ENCODE results near the gene SYNGR2.

The SYNGR2 gene

DNA sequence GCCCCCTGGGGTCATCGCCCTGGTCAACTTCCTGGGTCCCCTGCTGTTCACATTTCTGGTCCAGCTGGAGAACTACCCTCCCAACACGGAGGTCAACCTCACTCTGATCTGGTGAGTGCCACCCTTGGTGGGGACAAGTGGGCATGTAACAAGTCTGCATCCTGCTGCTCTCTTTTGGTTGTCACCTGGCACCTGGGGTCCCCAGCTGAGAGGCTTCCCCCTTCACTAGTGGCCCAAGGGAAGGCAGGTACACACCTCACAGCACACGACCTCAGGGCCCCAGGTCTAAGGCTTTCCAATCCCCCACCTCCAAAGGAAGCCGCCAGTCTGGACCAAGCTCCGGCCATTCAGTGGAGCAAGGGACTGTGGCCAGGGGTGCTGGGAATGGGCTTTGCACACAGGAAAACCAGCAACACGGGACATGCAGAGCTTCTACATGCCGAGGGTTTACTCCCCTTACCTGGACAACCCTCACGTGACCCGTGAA is 33.4 kb upstream of the SYNGR2 start:
- Histone ChIP-seq H3K4me1 (ENCODE audit: insufficient read depth, low read length) (peaks cover 42% of the 10 kb centered on the region), H3K27me3 (ENCODE audit: insufficient read depth, low read length, poor library complexity) (no peaks in the 10 kb centered on the region), H3K9ac (ENCODE audit: low read depth, low read length) (no peak overlapping the region), H3K4me2 (ENCODE audit: insufficient read depth, low read length) (no peak overlapping the region), H4K20me1 (ENCODE audit: insufficient read depth, low read length) (peaks cover 47% of the 10 kb centered on the region), H3K79me2 (ENCODE audit: insufficient read depth, low read length) (peaks cover 12% of the 10 kb centered on the region), H3K27ac (ENCODE audit: low read length) (no peak overlapping the region), H3K36me3 (ENCODE audit: insufficient read depth, low read length) (peaks cover 42% of the 10 kb centered on the region), H3K9me3 (ENCODE audit: insufficient read depth, low read length, severe bottlenecking) (no peaks in the 10 kb centered on the region), H2AFZ (ENCODE audit: low read depth, low read length) (no peak overlapping the region), H3K4me3 (ENCODE audit: low read depth in 1 of 2, low read length in 2 of 2) (no peak overlapping the region)
- TF ChIP-seq, protein P1, sequence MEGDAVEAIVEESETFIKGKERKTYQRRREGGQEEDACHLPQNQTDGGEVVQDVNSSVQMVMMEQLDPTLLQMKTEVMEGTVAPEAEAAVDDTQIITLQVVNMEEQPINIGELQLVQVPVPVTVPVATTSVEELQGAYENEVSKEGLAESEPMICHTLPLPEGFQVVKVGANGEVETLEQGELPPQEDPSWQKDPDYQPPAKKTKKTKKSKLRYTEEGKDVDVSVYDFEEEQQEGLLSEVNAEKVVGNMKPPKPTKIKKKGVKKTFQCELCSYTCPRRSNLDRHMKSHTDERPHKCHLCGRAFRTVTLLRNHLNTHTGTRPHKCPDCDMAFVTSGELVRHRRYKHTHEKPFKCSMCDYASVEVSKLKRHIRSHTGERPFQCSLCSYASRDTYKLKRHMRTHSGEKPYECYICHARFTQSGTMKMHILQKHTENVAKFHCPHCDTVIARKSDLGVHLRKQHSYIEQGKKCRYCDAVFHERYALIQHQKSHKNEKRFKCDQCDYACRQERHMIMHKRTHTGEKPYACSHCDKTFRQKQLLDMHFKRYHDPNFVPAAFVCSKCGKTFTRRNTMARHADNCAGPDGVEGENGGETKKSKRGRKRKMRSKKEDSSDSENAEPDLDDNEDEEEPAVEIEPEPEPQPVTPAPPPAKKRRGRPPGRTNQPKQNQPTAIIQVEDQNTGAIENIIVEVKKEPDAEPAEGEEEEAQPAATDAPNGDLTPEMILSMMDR (IDR thresholded peaks at IDR 0.05; ENCODE audit: borderline replicate concordance, extremely low read depth, low read length, poor library complexity, severe bottlenecking): no peak
- no peak for TF ChIP-seq EZH2 (IDR thresholded peaks at IDR 0.05; ENCODE audit: borderline replicate concordance, low read depth, low read length, severe bottlenecking)
- no peak for ATAC-seq (ENCODE audit: insufficient read depth, low read depth)
- no peak for DNase-seq

DNA sequence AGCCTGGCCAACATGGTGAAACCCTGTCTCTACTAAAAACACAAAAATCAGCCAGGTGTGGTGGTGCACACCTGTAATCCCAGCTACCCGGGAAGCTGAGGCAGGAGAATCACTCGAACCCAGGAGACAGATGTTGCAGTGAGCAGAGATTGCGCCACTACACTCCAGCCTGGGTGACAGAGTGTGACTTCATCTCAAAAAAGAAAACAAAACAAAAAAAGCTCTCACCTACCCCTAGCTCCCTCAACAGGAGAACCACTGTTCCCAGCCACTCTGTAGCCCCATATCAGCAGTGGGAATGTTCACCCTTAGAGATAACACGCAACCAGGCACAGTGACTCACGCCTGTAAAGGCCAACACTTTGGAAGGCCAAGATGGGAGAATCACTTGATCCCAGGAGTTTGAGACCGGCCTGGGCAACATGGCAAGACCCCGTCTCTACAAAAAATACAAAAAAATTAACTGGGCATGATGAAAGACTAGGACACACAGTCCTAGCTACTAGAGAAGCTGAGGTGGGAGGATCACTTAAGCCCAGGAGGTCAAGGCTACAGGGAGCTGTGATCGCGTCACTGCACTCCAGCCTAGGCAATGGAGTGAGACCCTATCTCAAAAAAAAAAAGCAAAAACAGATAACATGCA is 32.4 kb upstream of the SYNGR2 start:
- no peak for ATAC-seq (ENCODE audit: insufficient read depth, low read depth)
- Histone ChIP-seq H3K9ac (ENCODE audit: low read depth, low read length) (no peak overlapping the region), H2AFZ (ENCODE audit: low read depth, low read length) (no peak overlapping the region), H3K4me3 (ENCODE audit: low read depth in 1 of 2, low read length in 2 of 2) (no peak overlapping the region), H3K79me2 (ENCODE audit: insufficient read depth, low read length) (peaks cover 9% of the 10 kb centered on the region), H3K36me3 (ENCODE audit: insufficient read depth, low read length) (peaks cover 42% of the 10 kb centered on the region), H3K4me1 (ENCODE audit: insufficient read depth, low read length) (peaks cover 32% of the 10 kb centered on the region), H3K27ac (ENCODE audit: low read length) (no peak overlapping the region), H3K27me3 (ENCODE audit: insufficient read depth, low read length, poor library complexity) (no peaks in the 10 kb centered on the region), H3K9me3 (ENCODE audit: insufficient read depth, low read length, severe bottlenecking) (no peaks in the 10 kb centered on the region), H3K4me2 (ENCODE audit: insufficient read depth, low read length) (no peak overlapping the region), H4K20me1 (ENCODE audit: insufficient read depth, low read length) (peaks cover 47% of the 10 kb centered on the region)
- TF ChIP-seq EZH2 (IDR thresholded peaks at IDR 0.05; ENCODE audit: borderline replicate concordance, low read depth, low read length, severe bottlenecking): no peak
- TF ChIP-seq, protein P1 (IDR thresholded peaks at IDR 0.05; ENCODE audit: borderline replicate concordance, extremely low read depth, low read length, poor library complexity, severe bottlenecking): no peak
- no peak for DNase-seq

DNA sequence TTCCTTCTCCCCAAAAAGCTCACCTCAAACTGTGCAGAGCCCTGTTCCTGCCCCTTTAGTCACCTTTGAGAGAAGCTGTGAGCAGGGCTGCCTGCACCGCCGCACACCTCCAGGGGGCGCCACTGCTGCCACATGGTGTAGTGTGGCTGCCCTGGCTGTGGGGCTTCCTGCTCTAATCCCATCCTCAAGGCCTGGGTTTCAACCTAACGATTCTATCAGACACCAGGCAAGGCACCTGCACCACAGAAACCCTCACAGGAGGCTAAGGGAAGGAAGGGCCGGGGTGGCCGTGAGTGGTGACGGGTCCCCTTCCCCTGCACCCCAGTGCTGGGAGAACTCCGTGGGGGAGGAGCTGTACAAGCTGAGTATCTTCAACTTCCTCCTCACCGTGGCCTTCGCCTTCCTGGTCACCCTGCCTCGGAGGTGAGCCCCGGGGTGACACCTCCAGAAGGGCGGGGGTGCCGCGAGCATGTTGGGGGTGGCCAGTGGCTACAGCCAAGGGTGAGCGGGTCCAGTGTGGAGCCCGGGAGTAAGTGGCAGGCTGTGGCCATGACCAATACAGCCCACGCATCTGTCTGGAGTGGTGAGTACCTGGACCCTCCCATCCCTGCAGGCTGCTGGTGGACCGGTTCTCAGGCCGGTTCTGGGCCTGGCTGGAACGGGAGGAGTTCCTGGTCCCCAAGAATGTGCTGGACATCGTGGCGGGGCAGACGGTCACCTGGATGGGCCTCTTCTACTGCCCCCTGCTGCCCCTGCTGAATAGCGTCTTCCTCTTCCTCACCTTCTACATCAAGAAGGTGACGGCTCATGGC is 30.8 kb upstream of the SYNGR2 start:
- H3K4me2 ChIP-seq (ENCODE audit: insufficient read depth, low read length): no peak overlapping the region
- peaks cover 44% of the 10 kb centered on the region for H4K20me1 ChIP-seq (ENCODE audit: insufficient read depth, low read length)
- no peak overlapping the region for H3K27ac ChIP-seq (ENCODE audit: low read length)
- no peak for TF ChIP-seq EZH2 (IDR thresholded peaks at IDR 0.05; ENCODE audit: borderline replicate concordance, low read depth, low read length, severe bottlenecking)
- TF ChIP-seq, protein P1 (IDR thresholded peaks at IDR 0.05; ENCODE audit: borderline replicate concordance, extremely low read depth, low read length, poor library complexity, severe bottlenecking): peak; percentile 77
- peaks cover 3% of the 10 kb centered on the region; the same call in 1 of the 2 replicates for H3K79me2 ChIP-seq (ENCODE audit: insufficient read depth, low read length)
- DNase-seq: peak; percentile 61
- no peaks in the 10 kb centered on the region for H3K27me3 ChIP-seq (ENCODE audit: insufficient read depth, low read length, poor library complexity)
- H3K36me3 ChIP-seq (ENCODE audit: insufficient read depth, low read length): peaks cover 40% of the 10 kb centered on the region
- ATAC-seq (ENCODE audit: insufficient read depth, low read depth): peak; percentile 49
- H3K4me1 ChIP-seq (ENCODE audit: insufficient read depth, low read length): peaks cover 16% of the 10 kb centered on the region
- no peak overlapping the region for H3K9ac ChIP-seq (ENCODE audit: low read depth, low read length)
- H3K4me3 ChIP-seq (ENCODE audit: low read depth in 1 of 2, low read length in 2 of 2): no peak overlapping the region
- H3K9me3 ChIP-seq (ENCODE audit: insufficient read depth, low read length, severe bottlenecking): no peaks in the 10 kb centered on the region
- H2AFZ ChIP-seq (ENCODE audit: low read depth, low read length): no peak overlapping the region
